GM21526 (cell line): Measurements from ENCODE around the gene SLC12A2.

Experiments
- ATAC-seq: cut with Tn5 transposase; IDR thresholded peaks from one replicate; pipeline ENCODE4 v1.9.1; 2021; ENCODE audit warnings: moderate library complexity; ENCODE audit not compliant: unreplicated experiment, low FRiP score

Gene SLC12A2

GRCh38 chr5:128216860-128217531 is 133.4 kb downstream of the SLC12A2 start:
- no peak for ATAC-seq

- ATAC-seq = no peak
Measured at GRCh38 chr5:128220841-128221240, 137.3 kb downstream of the SLC12A2 start.

GRCh38 chr5:128224336-128224735 is 140.8 kb downstream of the SLC12A2 start:
- ATAC-seq = no peak

GRCh38 chr5:128225245-128226030 is 141.9 kb downstream of the SLC12A2 start:
- ATAC-seq = no peak

GRCh38 chr5:128228008-128228407 is 144.4 kb downstream of the SLC12A2 start:
- no peak for ATAC-seq

GRCh38 chr5:128228521-128228920 is 145.0 kb downstream of the SLC12A2 start:
- ATAC-seq = no peak

GRCh38 chr5:128234928-128235641 is 151.5 kb downstream of the SLC12A2 start:
- ATAC-seq = no peak

GRCh38 chr5:128236334-128236733 is 152.8 kb downstream of the SLC12A2 start:
- no peak for ATAC-seq

GRCh38 chr5:128237000-128237399 is 153.4 kb downstream of the SLC12A2 start:
- no peak for ATAC-seq

GRCh38 chr5:128237546-128237945 is 154.0 kb downstream of the SLC12A2 start:
- no peak for ATAC-seq
